Parathyroid adenoma (tissue), 2 donors: ENCODE data around the gene ZC3H14.
"Not testable (repeated sequence)": the region's sequence is repeated elsewhere in the genome, so short reads cannot be mapped to it uniquely, and the experiment has no call there.

ENCODE experiments used
- H2AFZ ChIP-seq: fragments of 300-600 bp; sonication (generic); one replicate; pipeline ENCODE4 v1.7.0; 2017; ENCODE audit warnings: antibody characterized with exemption, mild to moderate bottlenecking
- H3K27ac ChIP-seq: fragments of 300-600 bp; sonication (generic); one replicate; pipeline ENCODE4 v1.7.0; 2017
- H3K27me3 ChIP-seq: fragments of 300-600 bp; sonication (generic); one replicate; pipeline ENCODE4 v1.7.0; 2017; ENCODE audit warnings: low read length; ENCODE audit not compliant: control insufficient read depth, insufficient read depth
- H3K36me3 ChIP-seq: fragments of 300-600 bp; sonication (generic); one replicate; pipeline ENCODE4 v1.7.0; 2017; ENCODE audit warnings: low read length; ENCODE audit not compliant: control insufficient read depth, insufficient read depth
- H3K4me1 ChIP-seq: fragments of 300-600 bp; sonication (generic); one replicate; pipeline ENCODE4 v1.7.0; 2017; ENCODE audit warnings: control low read depth
- H3K4me2 ChIP-seq: fragments of 300-600 bp; sonication (generic); one replicate; pipeline ENCODE4 v1.7.0; 2017; ENCODE audit warnings: low read length
- H3K4me3 ChIP-seq: fragments of 300-600 bp; sonication (generic); one replicate; pipeline ENCODE4 v1.7.0; 2017; ENCODE audit warnings: low read depth, low read length
- H3K79me2 ChIP-seq: fragments of 300-600 bp; sonication (generic); one replicate; pipeline ENCODE4 v1.7.0; 2017; ENCODE audit warnings: control low read depth
- H3K9ac ChIP-seq: fragments of 300-600 bp; sonication (generic); one replicate; pipeline ENCODE4 v1.7.0; 2017; ENCODE audit warnings: mild to moderate bottlenecking
- H3K9me3 ChIP-seq: fragments of 300-600 bp; sonication (generic); one replicate; pipeline ENCODE4 v1.7.0; 2017; ENCODE audit warnings: low read length; ENCODE audit not compliant: control insufficient read depth
- TF ChIP-seq, protein P1 (sequence below): fragments of 300-600 bp; sonication (generic); IDR thresholded peaks from one replicate; pipeline ENCODE4 v1.7.0; 2017; ENCODE audit warnings: antibody characterized with exemption, mild to moderate bottlenecking
- donor health status: primary hyperparathyroidism.

ZC3H14 gene

GRCh38 chr14:88519907-88520306 is 42.9 kb upstream of the ZC3H14 start:
- no peaks in the 10 kb centered on the region for H3K4me1 ChIP-seq
- no peak overlapping the region for H3K4me3 ChIP-seq
- H3K4me2 ChIP-seq: no peak overlapping the region
- no peak overlapping the region for H3K9ac ChIP-seq
- H3K27ac ChIP-seq: no peak overlapping the region
- no peaks in the 10 kb centered on the region for H3K9me3 ChIP-seq
- TF ChIP-seq, protein P1, sequence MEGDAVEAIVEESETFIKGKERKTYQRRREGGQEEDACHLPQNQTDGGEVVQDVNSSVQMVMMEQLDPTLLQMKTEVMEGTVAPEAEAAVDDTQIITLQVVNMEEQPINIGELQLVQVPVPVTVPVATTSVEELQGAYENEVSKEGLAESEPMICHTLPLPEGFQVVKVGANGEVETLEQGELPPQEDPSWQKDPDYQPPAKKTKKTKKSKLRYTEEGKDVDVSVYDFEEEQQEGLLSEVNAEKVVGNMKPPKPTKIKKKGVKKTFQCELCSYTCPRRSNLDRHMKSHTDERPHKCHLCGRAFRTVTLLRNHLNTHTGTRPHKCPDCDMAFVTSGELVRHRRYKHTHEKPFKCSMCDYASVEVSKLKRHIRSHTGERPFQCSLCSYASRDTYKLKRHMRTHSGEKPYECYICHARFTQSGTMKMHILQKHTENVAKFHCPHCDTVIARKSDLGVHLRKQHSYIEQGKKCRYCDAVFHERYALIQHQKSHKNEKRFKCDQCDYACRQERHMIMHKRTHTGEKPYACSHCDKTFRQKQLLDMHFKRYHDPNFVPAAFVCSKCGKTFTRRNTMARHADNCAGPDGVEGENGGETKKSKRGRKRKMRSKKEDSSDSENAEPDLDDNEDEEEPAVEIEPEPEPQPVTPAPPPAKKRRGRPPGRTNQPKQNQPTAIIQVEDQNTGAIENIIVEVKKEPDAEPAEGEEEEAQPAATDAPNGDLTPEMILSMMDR: no peak
- no peak overlapping the region for H2AFZ ChIP-seq
- H3K36me3 ChIP-seq: no peaks in the 10 kb centered on the region
- H3K79me2 ChIP-seq: no peaks in the 10 kb centered on the region
- no peaks in the 10 kb centered on the region for H3K27me3 ChIP-seq

DNA sequence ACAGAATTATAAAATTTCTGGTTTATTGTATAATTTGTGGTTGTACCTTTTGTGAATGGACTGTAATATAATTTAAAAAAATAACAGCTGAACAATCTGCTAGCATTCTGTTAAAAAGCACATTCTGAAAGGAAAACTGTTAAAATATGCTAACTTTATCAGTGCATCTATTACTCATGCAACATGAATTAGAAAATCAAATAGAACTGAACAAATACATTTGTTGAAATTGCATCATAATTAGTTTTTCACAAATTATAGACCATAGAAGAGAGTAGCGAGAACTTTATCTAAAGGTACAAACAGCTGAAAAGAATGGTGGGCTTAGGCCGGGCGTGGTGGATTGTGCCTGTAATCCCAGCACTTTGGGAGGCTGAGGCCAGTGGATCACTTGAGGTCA is 41.0 kb upstream of the ZC3H14 start:
- Histone ChIP-seq H3K79me2 (no peaks in the 10 kb centered on the region), H3K4me1 (no peaks in the 10 kb centered on the region), H3K27me3 (no peaks in the 10 kb centered on the region), H3K9ac (no peak overlapping the region), H3K9me3 (no peaks in the 10 kb centered on the region), H3K4me2 (no peak overlapping the region), H3K36me3 (no peaks in the 10 kb centered on the region), H2AFZ (no peak overlapping the region), H3K27ac (no peak overlapping the region), H3K4me3 (no peak overlapping the region)
- TF ChIP-seq, protein P1: no peak

GRCh38 chr14:88522393-88522792 is 40.4 kb upstream of the ZC3H14 start:
- H2AFZ ChIP-seq: no peak overlapping the region
- no peak overlapping the region for H3K9ac ChIP-seq
- H3K4me2 ChIP-seq: no peak overlapping the region
- H3K9me3 ChIP-seq: no peaks in the 10 kb centered on the region
- no peak overlapping the region for H3K27ac ChIP-seq
- H3K4me3 ChIP-seq: no peak overlapping the region
- no peaks in the 10 kb centered on the region for H3K27me3 ChIP-seq
- TF ChIP-seq, protein P1: no peak
- no peaks in the 10 kb centered on the region for H3K36me3 ChIP-seq
- H3K4me1 ChIP-seq: no peaks in the 10 kb centered on the region
- no peaks in the 10 kb centered on the region for H3K79me2 ChIP-seq

DNA sequence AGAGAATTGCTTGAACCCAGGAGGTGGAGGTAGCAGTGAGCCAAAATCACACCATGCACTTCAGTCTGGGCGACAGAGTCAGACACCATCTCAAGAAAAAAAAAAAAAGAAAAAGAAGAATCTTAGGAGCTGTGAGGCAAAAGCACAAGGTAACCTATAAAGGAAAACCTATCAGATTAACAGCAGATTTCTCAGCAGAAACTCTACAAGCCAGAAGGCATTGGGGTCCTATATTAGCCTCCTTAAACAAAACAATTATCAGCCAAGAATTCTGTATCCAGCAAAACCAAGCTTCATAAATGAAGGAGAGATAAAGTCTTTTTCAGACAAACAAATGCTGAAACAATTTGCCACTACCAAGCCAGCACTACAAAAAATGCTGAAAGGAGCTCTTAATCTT is 32.9 kb upstream of the ZC3H14 start:
- not testable (repeated sequence) for H3K4me3 ChIP-seq, H3K27me3 ChIP-seq

GRCh38 chr14:88533064-88533602 is 29.7 kb upstream of the ZC3H14 start:
- H3K27me3 ChIP-seq: no peaks in the 10 kb centered on the region
- no peak overlapping the region for H3K27ac ChIP-seq
- no peak overlapping the region for H3K4me3 ChIP-seq
- no peaks in the 10 kb centered on the region for H3K9me3 ChIP-seq
- H3K36me3 ChIP-seq: no peaks in the 10 kb centered on the region
- H3K4me1 ChIP-seq: peaks cover 15% of the 10 kb centered on the region
- no peak overlapping the region for H3K4me2 ChIP-seq
- H3K79me2 ChIP-seq: peaks cover 5% of the 10 kb centered on the region
- no peak overlapping the region for H3K9ac ChIP-seq
- H2AFZ ChIP-seq: no peak overlapping the region
- TF ChIP-seq, protein P1: no peak

More for the DNA sequence above, 32.9 kb upstream of the ZC3H14 start:
- H3K36me3 ChIP-seq, H3K27ac ChIP-seq, H3K79me2 ChIP-seq, H3K9me3 ChIP-seq, H3K9ac ChIP-seq, H2AFZ ChIP-seq, H3K4me2 ChIP-seq, H3K4me1 ChIP-seq: not testable (repeated sequence)
